ENCODE data around the gene PRIM2. TPM values are rescaled to one million over a fixed set of nuclear protein-coding genes. Genes with fewer than 3 reads are reported as not detected.

Gene PRIM2
- total RNA-seq, 1 experiment from 2014 or later, result 14.8 TPM

Small RNAs within 50 kb of the gene (small RNA-seq; reads per million reads assigned to genes)
- 0.02 to 0.53 reads per million in 2 experiments for gene MIR548U

Other genes starting within 250 kb of the PRIM2 start
- gene ZNF451, start 227.4 kb upstream of the PRIM2 start, total RNA-seq (2014; rRNA removed; shearing (Covaris generic)), result 33.0 and 40.0 TPM in 2 replicates
- 15.2 and 16.8 TPM in 2 replicates for gene BAG2, start 145.3 kb upstream of the PRIM2 start, total RNA-seq (2014; rRNA removed; shearing (Covaris generic))
- gene RAB23, start 95.3 kb upstream of the PRIM2 start, total RNA-seq (2014; rRNA removed; shearing (Covaris generic)), result 11.3 and 13.1 TPM in 2 replicates

Measured in NCI-H460 (cell line).